Left ventricle myocardium inferior (tissue), 1 donor: ENCODE results near the gene RAPGEF6. TPM values are rescaled to one million over a fixed set of nuclear protein-coding genes. Genes with fewer than 3 reads are reported as not detected.
"Not testable (repeated sequence)": the region's sequence is repeated elsewhere in the genome, so short reads cannot be mapped to it uniquely, and the experiment has no call there.

ENCODE experiments used
- DNase-seq: peaks from one replicate; pipeline ENCODE4 v3.0.0-alpha.2; 2020
- H3K27ac ChIP-seq: fragments of 200-600 bp; replicated peaks from 2 replicates; pipeline ENCODE4 v1.8.0; 2021
- H3K27me3 ChIP-seq: fragments of 200-600 bp; 2 replicates; pipeline ENCODE4 v1.8.0; 2021; ENCODE audit warnings: low read depth
- H3K36me3 ChIP-seq: fragments of 200-600 bp; 2 replicates; pipeline ENCODE4 v1.8.0; 2021
- H3K4me1 ChIP-seq: fragments of 200-600 bp; 2 replicates; pipeline ENCODE4 v1.8.0; 2021
- H3K4me3 ChIP-seq: fragments of 200-600 bp; 2 replicates; pipeline ENCODE4 v1.8.0; 2021; ENCODE audit warnings: mild to moderate bottlenecking, moderate library complexity
- H3K9me3 ChIP-seq: fragments of 200-600 bp; replicated peaks from 2 replicates; pipeline ENCODE4 v1.8.0; 2021
- intact Hi-C: fragments of 100-400 bp; cut with micrococcal nuclease; formaldehyde crosslinking; loops from one replicate; pipeline ENCODE4 v1.11.0; 2022
- total RNA-seq: library from RNA; stranded (reverse); fragmentation: NEBNext Ultra II Directional; extraction: Animal tissue kit (Norgen Biotek cat#: 25700); gene quantifications from one replicate; pipeline ENCODE4 v1.2.1, GENCODE V29; 2021
- TF ChIP-seq, protein P1 (sequence below): fragments of 200-600 bp; IDR thresholded peaks from 2 replicates; pipeline ENCODE4 v1.8.0; 2021; ENCODE audit warnings: antibody characterized with exemption, mild to moderate bottlenecking, borderline replicate concordance
- donor health status: DM: no; HTN: yes; CAD: no; lungs with severe emphysema.

The RAPGEF6 gene
- total RNA-seq, 1 donor from 2014 or later: 9.6 TPM

GRCh38 chr5:131607903-131608540 is 27.0 kb downstream of the RAPGEF6 start:
- no peak for DNase-seq
- Histone ChIP-seq H3K36me3 (peaks cover 2% of the 10 kb centered on the region), H3K27me3 (no peaks in the 10 kb centered on the region), H3K4me1 (peaks cover 42% of the 10 kb centered on the region), H3K27ac (no peak overlapping the region), H3K4me3 (no peak overlapping the region), H3K9me3 (no peaks in the 10 kb centered on the region)
- intact Hi-C loops: no loop called here
- TF ChIP-seq, protein P1, sequence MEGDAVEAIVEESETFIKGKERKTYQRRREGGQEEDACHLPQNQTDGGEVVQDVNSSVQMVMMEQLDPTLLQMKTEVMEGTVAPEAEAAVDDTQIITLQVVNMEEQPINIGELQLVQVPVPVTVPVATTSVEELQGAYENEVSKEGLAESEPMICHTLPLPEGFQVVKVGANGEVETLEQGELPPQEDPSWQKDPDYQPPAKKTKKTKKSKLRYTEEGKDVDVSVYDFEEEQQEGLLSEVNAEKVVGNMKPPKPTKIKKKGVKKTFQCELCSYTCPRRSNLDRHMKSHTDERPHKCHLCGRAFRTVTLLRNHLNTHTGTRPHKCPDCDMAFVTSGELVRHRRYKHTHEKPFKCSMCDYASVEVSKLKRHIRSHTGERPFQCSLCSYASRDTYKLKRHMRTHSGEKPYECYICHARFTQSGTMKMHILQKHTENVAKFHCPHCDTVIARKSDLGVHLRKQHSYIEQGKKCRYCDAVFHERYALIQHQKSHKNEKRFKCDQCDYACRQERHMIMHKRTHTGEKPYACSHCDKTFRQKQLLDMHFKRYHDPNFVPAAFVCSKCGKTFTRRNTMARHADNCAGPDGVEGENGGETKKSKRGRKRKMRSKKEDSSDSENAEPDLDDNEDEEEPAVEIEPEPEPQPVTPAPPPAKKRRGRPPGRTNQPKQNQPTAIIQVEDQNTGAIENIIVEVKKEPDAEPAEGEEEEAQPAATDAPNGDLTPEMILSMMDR: no peak

DNA sequence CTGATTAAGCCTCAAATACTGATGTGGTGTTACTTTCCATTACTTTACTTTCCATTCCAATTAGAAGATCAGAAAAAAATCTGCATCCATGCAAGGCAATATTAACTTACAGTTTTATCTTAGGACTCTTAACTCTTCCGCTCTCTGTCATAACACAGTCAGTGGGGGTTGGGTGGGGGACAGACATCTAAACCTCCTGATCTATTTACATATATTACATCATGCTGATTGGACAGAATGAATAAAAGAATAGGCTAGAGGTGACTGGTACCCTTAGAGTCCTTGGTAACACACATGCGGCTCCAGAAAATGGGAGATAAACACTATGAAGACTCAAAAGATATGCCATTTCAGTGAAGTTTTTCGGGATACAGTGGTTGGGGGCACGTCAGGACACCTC is 27.6 kb downstream of the RAPGEF6 start:
- Histone ChIP-seq H3K9me3 (no peaks in the 10 kb centered on the region), H3K27me3 (no peaks in the 10 kb centered on the region), H3K4me1 (peaks cover 42% of the 10 kb centered on the region), H3K27ac (no peak overlapping the region), H3K36me3 (peaks cover 6% of the 10 kb centered on the region), H3K4me3 (no peak overlapping the region)
- TF ChIP-seq, protein P1: no peak
- no peak for DNase-seq
- intact Hi-C loops: no loop called here

DNA sequence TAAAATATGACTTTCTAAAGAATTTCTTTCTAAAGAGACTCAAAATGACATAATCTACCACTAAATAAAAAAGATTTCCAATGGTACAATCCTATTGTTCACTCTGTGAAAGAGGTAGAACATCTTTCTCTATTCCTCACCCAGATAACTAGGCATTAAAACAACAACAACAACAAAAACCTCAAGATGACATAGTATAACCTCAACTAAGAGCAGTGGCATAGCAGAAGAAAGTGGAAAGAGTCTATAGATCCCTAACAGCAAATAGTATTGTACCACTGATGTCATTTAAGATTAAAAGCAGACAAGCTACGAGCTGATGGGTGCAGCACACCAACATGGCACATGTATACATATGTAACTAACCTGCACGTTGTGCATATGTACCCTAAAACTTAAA is 29.9 kb downstream of the RAPGEF6 start:
- no peaks in the 10 kb centered on the region for H3K9me3 ChIP-seq
- H3K27ac ChIP-seq: no peak overlapping the region
- TF ChIP-seq, protein P1: no peak
- peaks cover 38% of the 10 kb centered on the region for H3K4me1 ChIP-seq
- H3K4me3 ChIP-seq: no peak overlapping the region
- DNase-seq: no peak
- intact Hi-C loops: no loop called here
- H3K27me3 ChIP-seq: no peaks in the 10 kb centered on the region
- peaks cover 13% of the 10 kb centered on the region for H3K36me3 ChIP-seq

DNA sequence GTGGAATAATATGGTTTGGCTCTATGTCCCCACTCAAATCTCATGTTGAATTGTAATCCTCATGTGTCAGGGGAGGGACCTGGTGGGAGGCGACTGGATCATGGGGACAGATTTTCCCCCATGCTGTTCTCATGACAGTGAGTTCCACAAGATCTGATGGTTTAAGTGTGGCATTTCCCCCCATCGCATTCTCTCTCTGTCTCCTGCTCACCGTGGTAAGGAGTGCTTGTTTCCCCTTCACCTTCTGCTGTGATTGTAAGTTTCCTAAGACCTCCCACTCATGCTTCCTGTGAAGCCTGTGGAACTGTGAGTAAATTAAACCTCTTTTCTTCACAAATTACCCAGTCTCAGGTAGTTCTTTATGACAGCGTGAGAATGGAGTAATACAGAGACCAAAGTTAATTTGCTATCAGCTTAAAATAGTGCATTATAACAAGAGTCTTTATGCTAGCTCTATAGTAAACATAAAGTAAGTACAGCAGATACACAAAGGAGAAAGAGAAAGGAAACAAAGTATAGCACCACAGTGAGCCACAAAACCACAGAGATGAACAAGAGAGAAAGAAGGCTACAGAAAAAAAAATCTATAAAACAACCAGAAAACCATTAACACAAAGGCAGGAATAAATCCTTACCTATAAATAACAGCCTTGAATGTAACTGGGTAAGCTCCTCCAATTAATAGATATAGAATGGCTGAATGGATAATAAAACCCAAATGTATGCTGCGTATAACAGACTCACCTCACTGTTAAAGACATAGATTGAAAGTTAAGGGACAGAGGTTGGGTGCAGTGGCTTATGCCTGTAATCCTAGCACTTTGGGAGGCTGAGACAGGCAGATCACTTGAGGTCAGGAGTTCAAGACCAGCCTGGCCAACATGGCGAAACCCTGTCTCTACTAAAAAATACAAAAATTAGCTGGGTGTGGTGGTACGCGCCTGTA is 39.7 kb downstream of the RAPGEF6 start:
- TF ChIP-seq, protein P1: no peak
- intact Hi-C loops: no loop called here
- H3K36me3 ChIP-seq: peaks cover 6% of the 10 kb centered on the region
- no peak overlapping the region for H3K27ac ChIP-seq
- no peaks in the 10 kb centered on the region for H3K9me3 ChIP-seq
- no peak for DNase-seq
- H3K27me3 ChIP-seq: no peaks in the 10 kb centered on the region
- H3K4me1 ChIP-seq: peaks cover 16% of the 10 kb centered on the region
- H3K4me3 ChIP-seq: no peak overlapping the region

DNA sequence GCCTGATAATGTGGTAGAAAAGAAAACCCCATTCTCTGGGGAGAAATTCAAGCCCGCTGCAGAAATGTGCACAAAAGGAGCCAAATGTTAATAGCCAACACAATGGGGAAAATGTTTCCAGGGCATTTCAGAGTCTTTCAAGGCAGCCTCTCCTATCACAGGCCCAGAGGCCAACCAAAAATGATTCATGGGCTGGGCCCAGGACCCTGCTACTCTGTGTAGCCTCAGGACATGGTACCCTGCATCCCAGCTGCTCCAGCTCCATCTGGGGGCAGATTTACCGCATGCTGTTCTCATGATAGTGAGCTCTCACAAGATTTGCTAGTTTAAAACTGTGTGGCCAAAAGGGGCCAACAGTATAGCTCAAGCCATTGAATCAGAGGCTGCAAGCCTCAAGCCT is 41.1 kb downstream of the RAPGEF6 start:
- Histone ChIP-seq H3K27me3 (no peaks in the 10 kb centered on the region), H3K9me3 (no peaks in the 10 kb centered on the region), H3K4me3 (no peak overlapping the region), H3K4me1 (peaks cover 26% of the 10 kb centered on the region), H3K36me3 (peaks cover 3% of the 10 kb centered on the region), H3K27ac (no peak overlapping the region)
- TF ChIP-seq, protein P1: no peak
- intact Hi-C loops: loop anchor here (5.0 kb wide), 1 partner anchor 413 kb away; no protein-coding TSS in a partner anchor
- no peak for DNase-seq

DNA sequence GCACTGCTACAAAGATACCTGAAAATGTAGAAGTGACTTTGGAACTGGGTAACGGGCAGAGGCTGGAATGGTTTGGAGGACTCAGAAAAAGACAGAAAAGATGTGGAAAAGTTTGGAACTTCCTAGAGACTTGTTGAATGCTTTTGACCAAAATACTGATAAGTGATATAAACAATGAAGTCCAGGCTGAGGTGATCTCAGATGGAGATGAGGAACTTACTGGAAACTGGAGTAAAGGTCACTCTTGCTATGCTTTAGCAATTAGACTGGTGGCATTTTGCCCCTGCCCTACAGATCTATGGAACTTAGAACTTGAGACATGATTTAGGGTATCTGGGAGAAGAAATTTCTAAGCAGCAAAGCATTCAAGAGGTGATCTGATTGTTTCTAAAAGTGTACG is 41.6 kb downstream of the RAPGEF6 start:
- intact Hi-C loops: loop anchor here (5.0 kb wide), 1 partner anchor 414 kb away; no protein-coding TSS in a partner anchor
- not testable (repeated sequence) for H3K36me3 ChIP-seq, H3K9me3 ChIP-seq, DNase-seq, H3K27ac ChIP-seq, H3K4me3 ChIP-seq, H3K27me3 ChIP-seq
- H3K4me1 ChIP-seq: peaks cover 28% of the 10 kb centered on the region
